NCI-H82 (cell line): ENCODE measurements around the gene TRDN.
A peak's percentile ranks its signal among the peaks of the same experiment; 100 is the strongest.
"Not testable (repeated sequence)": the region's sequence is repeated elsewhere in the genome, so short reads cannot be mapped to it uniquely, and the experiment has no call there.

ENCODE experiments used
- DNase-seq: peaks from one replicate; lab custom pipeline; 2025; lab: John Stamatoyannopoulos, UW

TRDN gene

GRCh38 chr6:123632641-123633040 lies 4.1 kb downstream of the TRDN start:
- DNase-seq: peak; percentile 13

GRCh38 chr6:123629258-123629941 lies 7.3 kb downstream of the TRDN start:
- DNase-seq: no peak

GRCh38 chr6:123625696-123626095 lies 11.1 kb downstream of the TRDN start:
- no peak for DNase-seq

- no peak for DNase-seq
Measured at GRCh38 chr6:123622780-123623179, 14.0 kb downstream of the TRDN start.

- DNase-seq: no peak
Measured at GRCh38 chr6:123619156-123619555, 17.6 kb downstream of the TRDN start.

- DNase-seq: no peak
Measured at GRCh38 chr6:123616942-123617341, 19.8 kb downstream of the TRDN start.

GRCh38 chr6:123616016-123616415 lies 20.7 kb downstream of the TRDN start:
- no peak for DNase-seq

GRCh38 chr6:123610779-123611178 lies 26.0 kb downstream of the TRDN start:
- DNase-seq: no peak

- peak; percentile 43 for DNase-seq
Measured at GRCh38 chr6:123604067-123604466, 32.7 kb downstream of the TRDN start.

- DNase-seq: no peak
Measured at GRCh38 chr6:123598011-123598410, 38.7 kb downstream of the TRDN start.

GRCh38 chr6:123594776-123595175 lies 42.0 kb downstream of the TRDN start:
- DNase-seq: no peak

- DNase-seq: no peak
Measured at GRCh38 chr6:123592426-123592825, 44.3 kb downstream of the TRDN start.

- no peak for DNase-seq
Measured at GRCh38 chr6:123589973-123590372, 46.8 kb downstream of the TRDN start.

GRCh38 chr6:123589317-123589716 lies 47.4 kb downstream of the TRDN start:
- DNase-seq: no peak

GRCh38 chr6:123588546-123588895 lies 48.2 kb downstream of the TRDN start:
- DNase-seq: no peak

GRCh38 chr6:123587838-123588545 lies 48.8 kb downstream of the TRDN start:
- DNase-seq: no peak

GRCh38 chr6:123587407-123587806 lies 49.3 kb downstream of the TRDN start:
- DNase-seq: not testable (repeated sequence)

- no peak for DNase-seq
Measured at GRCh38 chr6:123580331-123580730, 56.4 kb downstream of the TRDN start.

GRCh38 chr6:123575188-123575587 lies 61.6 kb downstream of the TRDN start:
- DNase-seq: no peak

- DNase-seq: no peak
Measured at GRCh38 chr6:123570813-123571684, 65.7 kb downstream of the TRDN start.

- DNase-seq: no peak
Measured at GRCh38 chr6:123569575-123569974, 67.2 kb downstream of the TRDN start.

- no peak for DNase-seq
Measured at GRCh38 chr6:123565529-123565928, 71.2 kb downstream of the TRDN start.

- DNase-seq: no peak
Measured at GRCh38 chr6:123564361-123564760, 72.4 kb downstream of the TRDN start.
